Retina (tissue), 1 donor: ENCODE data around the gene WNT1.

Experiments used
- DNase-seq: peaks from one replicate; pipeline ENCODE4 v3.0.0-alpha.2; 2016

WNT1 gene

DNA sequence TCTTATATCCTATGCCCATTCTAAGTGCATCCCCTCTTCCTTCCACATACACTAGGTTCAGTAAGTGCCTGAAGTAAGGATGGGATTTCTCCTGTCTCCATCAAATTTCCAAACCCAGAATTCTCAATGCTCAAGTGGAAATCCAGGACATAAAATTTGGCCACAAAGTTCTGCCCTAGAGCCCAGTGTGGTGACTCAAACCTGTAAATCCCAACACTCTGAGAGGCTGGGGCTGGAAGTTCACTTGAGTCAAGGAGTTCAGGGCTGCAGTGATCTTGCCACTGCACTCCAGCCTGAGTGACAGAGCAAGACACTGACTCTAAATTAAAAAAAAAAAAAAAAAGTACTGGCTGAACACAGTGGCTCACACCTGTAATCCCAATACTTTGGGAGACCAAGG, 16.3 kb upstream of the WNT1 start:
- no peak for DNase-seq

DNA sequence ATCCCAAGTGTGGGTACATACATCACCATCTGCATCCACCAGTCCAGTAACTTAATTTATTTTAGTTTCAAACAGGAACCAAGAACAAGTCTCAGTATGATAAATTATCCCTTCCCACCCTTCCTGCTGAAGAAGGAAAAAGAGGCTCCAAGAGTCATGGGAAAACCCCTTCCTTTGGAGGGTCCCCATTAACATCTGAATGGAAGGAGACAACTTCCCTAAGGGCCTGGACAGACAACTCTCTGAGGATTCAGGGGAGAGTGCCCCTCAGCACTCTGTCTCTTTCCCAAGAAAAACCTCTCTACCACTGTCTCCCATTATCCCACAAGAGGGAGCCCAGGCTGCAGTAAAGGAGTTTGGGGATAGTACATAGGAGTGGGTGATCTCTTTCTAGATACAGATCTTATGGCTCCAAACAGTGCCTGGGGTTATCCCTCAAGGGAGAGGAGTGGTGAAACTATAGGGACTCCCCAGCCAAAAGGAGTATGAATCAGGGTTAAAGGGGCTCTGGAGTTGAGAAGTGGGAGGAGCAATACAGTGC, 12.8 kb upstream of the WNT1 start:
- DNase-seq, result no peak

DNA sequence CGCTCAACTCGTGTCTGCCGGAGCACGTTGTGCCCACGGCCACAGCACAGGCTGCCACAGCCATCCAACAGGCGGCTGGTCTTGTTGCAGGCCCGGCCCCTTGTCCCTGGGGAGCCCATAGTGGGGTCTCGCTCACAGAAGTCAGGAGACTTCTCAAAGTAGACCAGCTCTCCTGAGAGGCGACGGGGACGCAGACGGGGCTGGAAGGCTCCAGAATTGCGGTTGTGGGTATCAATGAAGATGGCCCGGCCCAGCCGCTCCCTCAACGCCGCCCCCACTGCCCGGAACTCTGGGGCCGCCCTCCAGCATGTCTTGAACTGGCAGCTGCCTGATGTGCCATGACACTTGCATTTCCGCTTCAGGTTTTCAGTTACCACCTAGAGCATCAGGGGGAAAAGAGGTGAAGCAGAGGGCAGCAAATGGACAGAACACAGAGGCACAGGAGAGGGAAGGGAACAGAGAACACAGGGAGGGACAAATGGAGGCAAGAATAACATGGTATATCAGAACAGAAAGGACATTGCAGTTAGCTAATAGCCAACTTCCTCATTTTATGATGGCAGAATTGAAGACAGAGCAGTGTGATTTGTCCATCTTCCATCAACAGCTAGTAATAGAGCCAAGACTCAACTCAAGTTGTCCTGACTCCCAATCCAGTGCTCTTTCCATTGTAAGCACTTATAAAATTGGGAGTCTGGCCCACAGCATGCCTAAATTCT, 11.8 kb upstream of the WNT1 start:
- DNase-seq, result peak; percentile 36

DNA sequence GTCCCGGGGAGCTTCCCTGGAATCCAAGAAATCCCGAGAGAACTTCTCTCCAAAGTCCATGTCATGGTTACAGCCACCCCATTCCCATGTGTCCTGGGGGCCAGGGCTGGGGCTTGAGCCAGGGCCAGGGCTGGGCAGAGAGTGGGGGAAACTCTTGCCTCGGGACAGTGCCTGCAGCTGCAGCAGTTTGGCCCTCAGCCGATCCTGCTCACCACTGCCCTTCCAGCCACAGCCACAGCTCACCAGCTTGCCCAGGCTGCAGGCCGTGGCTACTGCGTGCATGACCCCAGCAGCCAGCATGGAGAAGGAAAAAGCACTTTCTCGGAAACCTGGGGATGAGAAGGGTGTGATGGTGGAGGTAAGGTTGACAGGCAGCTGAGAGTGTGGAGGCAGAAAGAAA, 10.1 kb upstream of the WNT1 start:
- DNase-seq, result no peak

DNA sequence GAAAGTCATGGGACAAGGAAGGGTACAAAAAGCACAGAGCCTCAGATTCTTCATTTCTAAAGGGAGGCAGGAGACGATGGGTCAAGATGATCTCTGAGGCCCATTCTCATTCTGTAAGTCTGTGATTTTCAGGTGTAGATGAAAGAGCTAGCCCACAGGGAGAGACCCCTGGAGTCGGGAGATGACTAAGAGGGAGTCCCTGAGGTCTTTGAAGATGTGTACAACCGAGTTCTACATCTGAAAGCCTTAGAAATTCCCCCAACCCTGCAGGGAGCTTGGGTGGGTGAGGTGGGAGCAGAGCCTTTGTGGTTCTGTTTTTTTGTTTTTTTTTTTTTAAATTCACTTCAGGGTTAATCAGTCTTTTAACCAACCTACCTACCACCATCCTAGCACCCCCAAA, 9.7 kb upstream of the WNT1 start:
- no peak for DNase-seq

DNA sequence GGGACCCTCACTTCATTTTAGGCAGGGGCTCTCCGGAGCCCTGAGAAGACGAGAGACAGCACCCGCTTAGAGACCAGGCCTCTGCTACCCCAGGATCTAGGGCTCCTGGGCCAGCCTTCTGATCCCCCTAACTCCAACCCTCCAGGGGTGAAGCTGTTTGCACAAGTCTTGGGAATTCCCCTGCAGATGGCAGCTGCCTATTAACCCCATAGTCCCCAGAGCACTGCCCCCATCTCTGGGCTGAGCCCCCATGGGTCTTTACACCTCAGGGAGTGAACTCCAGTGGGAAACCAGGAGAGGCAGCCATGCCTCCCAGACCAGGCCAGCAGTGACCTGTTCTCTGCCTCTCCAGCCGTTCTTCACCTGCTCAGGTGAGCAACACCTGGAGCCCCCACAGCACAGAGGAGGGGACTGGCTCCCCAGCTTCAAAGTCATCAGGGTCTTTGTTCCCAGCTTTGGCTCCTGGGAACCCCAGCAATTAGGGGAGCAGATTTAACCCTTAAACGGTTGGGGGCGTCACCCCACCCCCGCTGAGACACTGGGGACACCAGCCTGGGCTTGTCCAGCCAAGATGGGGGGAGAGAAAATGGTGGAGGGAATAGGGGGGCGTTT, 8.9 kb upstream of the WNT1 start:
- DNase-seq, result no peak

DNA sequence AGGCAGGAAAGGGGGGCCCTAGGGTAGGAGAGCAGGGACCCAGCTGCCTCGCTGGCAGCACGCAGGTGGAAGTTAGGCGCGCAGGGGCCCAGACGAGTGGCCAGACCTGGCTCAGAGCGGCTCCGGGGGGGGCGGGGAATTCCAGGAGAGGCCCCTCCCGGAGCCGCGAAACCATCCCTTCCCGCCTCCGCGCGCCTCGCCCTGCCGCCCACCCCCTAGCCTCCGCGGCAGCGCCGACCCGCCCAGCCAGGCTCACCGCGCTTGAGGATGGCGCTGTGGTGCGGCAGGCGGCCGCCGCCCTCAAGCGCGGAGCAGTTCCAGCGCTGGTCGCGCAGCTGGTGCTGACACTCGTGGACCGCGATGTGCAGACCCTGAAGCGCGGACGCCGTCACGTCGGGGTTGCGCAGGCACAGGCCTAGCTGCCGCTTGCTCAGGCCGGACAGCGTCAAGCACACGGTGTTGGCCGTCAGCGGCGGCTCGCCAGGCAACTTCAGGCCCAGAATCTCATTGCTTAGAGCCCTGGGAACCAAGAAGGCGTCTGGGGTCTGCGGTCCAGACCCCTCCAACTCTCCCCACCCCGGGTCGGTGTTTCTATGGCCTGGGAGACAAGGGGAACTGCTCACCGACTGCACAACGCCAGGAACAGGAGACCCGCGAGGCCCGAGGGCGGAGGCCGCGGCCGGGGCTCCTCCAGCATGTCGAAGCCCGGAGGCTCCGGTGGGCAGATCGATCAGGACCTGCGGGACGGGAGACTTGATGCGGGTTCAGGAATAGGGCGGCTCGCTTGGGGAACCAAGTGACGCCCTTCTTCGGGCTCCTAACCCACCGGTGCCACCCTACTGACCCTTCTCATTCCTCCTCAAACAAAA, 8.1 kb upstream of the WNT1 start:
- peak; percentile 74 for DNase-seq

DNA sequence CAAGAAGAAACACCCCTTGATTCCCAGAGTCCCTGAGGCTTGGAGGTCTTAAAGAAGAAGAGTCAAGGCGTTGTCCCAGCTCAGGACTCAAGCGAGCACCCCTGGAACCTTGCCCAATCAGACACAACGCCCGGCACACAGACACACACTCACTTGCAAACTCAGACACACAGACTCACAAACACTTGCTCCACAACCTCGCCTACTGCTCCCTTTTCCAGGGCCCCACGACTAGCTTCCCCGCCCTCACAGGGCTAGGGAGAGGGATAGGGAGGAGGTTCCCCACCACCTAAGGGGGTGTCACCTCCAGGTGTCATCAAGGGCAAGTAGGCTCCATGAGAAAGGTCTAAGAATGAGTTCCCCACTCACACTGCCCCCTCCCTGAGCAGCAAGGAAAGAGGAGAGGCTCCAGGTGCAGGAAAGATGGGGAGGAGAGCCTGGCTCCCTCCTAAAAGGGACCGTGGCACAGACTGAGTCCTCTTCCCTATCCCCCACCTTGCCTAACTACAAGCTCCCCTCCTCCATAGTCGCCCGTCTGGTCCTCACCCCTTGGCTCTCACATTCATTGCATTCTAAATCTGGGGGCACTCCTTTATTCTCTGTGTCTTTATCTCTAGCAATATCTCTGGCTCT, 7.3 kb upstream of the WNT1 start:
- DNase-seq, result no peak

DNA sequence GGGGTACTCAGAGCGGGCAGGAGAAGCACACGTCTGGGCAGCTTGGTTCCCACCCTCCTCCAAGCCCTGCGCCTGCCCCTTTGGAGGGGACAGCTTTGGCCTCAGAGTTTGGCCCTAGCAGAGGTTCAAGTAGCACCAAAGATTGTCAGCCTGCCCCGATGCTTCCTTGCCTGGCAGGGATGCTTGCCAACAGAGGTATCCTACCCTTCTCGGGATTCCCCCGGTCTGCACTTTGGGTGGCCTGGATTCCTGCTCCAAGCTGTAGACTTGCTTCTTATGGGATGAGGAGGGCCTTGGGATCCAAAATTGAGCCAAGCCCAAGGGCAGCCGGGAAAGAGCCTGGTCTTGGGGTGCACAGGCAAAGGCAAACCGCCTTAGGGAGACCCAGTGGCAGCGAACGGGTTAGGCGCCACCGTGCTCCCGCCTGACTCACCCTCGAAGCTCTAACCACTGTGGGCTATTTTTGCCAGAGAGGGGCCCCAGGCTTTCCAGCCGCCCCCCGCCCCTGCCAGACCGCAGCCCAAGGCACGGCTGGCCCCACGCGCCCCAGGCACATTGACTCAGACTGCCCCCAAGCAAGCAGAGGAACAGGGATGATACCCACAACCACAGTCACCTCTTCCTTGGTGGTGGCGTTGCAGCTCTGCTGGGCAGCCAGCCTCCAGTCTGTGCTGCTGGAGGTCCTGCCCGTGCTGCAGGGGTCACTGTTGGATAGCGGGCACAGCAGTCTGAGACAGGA, 5.7 kb upstream of the WNT1 start:
- DNase-seq, result no peak

DNA sequence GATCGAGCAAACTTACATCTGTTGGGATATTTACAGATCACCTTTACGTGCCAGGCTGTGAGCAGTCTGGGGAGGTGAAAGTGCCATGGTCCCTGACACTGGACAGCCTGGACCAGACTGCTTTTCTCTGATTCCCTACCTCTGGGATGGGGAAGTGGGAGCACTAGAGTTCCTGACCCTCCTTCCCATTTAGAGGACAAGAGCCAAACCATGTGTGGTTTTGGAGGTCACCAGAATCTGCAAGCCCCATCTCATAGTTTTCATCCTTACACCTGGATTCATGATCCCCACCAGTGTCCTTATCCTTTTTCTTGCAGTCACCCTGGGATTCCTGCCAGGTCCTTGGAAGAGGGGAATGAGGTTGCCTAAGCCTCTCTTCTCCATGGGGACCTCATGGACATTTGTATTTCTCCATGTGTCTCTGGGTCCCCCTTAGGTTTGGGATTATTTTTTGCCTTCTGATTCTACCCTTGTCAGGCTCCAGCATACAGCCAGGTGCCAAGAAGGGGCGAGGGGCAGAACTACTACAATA, 5.1 kb upstream of the WNT1 start:
- no peak for DNase-seq

DNA sequence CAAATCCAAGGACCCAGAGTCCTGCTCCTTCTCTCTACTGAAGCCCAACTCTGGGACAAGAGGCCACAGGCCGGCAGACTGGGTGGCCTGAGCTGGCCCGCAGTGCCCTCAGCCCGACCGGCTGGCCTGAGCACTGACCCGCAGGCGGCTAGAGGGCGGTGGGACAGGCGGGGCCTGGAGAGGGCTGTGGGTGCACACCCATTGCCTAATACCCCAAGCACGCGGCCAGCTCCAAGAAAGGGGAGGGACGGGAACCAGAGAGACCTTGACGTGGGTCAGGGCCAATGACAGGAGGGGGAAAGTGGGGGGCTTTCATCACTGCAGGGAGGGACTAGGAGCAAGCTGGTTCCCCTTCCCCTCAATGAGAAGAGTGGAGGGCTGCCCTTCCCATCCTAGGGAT, 4.6 kb upstream of the WNT1 start:
- DNase-seq, result no peak

DNA sequence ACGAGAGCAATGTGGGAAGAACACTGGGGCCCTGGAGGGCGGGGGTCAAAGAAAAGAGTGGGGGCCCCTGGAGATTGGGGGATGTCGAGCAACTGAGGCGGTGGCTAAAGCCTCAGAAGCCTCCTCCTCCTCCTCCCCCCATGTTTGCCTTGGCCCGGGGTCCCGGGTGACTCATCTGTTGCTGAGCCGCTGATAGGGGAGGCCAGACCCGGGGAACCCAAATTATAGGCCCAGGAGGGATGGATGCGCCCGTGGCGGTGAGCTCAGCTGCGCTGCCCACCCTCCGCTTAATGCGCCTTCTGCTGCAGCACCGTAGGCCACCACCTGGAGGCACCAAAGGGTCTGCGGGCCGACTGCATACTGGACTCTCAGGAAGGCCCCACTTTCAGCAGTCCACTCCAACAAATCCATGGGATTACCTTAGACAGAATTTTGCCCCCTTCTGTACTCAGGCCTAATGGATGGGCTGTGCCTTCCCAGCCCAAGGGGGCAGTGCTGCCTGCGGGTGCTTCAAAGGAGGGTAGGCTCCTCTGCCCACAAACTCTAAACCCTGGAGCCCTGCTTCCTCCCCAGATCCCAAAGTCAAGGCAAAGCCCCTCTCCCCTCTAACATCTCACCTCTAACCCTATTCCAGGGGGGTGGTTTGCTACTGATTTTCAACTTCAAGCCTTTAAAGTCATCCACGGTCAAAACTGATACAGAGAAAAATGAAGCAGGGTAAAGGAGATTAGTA, 4.0 kb upstream of the WNT1 start:
- DNase-seq, result peak; percentile 76

DNA sequence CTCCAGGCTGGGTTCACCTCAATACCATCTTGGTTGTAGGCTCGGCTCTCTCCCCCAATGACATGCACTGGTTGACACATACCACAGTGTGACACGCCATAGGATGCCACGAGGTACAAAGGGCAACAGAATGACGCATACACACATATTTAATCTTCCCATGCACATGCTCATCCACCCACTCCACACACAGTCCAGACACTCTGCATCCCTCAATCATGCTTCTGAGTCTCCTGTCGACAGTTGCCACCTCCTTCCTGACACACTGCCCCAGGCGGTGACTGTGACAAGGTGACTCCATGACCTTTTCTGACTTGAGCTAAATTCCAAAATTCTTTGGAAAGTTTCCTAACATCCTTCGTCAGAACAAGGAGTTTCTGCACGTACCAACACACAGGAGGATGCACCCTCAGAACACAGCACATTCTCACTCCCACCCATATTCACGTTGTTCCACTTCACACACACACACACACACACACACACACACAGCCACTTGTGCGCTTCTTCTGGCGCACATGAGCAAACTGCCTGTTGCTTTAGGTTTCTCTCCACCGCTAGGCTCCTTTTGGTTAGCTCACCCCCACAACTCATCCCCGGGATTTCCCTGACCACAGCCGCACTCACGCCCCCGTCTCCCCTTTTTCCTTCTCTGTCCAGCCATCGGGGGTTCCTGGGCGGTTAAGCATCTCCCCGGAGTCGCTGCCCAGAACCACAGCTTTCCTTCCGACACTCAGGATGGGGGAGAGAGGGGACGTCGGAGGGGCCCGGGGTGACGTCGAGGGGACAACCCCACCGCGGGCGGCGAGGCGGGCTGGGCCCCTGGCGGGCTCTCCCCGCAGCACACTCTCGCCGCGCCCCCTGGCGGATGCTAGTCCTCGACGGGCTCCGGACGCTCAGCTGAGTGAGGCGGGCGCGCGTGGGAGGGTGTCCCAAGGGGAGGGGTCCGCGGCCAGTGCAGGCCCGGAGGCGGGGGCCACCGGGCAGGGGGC, 536 bp upstream of the WNT1 start:
- DNase-seq, result peak; percentile 36

DNA sequence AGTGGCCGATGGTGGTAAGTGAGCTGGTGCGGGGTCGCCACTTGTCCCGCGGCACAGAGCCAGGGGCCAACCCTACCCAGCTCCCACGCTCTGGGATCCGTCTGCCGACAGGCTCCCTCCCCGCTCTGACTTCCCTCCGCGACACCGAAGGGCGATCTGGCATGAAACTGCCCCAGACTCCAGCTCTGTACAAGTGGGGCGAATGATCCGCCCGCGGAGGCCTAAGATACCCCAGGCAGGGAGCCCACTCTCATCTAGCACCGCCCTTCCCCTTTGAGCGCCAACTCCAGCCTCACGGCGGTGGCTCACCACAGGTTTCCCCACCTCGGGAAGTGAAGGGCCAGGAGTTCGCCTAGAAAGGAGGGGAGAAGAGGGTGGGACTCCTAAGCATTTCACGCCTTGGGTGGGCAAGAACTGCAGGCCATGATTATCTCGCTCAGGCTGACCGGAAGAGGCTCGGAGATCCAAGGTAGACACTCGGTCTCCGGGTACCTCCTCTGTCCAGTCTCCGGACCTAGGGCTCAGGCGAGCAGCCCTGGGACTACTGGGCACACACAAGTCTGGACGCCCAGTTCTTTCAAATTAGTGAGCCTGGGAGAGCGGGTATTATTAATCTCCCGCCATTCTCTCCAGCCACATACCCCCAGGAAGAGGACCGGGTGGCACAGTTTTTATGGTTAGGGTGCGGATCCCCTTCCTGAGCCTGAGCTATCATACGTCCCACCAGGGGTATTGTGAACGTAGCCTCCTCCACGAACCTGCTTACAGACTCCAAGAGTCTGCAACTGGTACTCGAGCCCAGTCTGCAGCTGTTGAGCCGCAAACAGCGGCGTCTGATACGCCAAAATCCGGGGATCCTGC, 849 bp downstream of the WNT1 start:
- DNase-seq, result peak; percentile 60

DNA sequence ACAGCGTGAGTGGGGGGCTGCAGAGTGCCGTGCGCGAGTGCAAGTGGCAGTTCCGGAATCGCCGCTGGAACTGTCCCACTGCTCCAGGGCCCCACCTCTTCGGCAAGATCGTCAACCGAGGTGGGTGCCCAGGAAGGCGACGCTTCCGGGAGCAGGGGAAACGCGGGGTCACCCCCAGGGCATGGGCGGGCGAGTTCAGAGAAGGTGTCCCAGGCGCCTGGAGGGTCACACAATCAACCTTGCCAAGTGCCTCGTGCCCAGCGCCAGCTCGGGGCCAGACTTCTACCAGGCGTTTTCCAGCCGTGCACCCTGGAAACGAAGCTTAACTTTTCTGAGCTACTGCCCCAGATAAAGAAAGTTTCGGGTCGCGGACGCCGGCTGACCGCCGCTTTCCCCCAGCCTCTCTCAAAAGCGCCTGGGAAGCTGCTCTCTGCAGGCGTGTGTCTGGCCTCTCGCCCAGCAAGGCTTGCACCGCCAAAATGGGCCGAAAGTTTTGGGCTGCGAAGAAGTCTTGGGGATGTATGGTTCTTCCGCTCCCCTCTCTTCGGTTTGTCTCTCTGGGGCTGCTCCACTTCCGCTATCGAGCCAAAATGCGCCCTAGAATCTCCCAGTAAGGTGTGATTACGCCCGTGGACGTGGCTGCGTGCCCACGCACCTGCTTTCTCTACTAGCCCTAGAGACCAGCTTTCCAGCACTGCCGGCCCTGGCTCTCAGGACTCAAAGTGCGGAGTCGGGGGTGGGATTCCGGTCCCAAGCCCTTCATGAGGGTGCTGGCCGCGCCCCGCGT, 1.7 kb downstream of the WNT1 start:
- DNase-seq, result peak; percentile 52

DNA sequence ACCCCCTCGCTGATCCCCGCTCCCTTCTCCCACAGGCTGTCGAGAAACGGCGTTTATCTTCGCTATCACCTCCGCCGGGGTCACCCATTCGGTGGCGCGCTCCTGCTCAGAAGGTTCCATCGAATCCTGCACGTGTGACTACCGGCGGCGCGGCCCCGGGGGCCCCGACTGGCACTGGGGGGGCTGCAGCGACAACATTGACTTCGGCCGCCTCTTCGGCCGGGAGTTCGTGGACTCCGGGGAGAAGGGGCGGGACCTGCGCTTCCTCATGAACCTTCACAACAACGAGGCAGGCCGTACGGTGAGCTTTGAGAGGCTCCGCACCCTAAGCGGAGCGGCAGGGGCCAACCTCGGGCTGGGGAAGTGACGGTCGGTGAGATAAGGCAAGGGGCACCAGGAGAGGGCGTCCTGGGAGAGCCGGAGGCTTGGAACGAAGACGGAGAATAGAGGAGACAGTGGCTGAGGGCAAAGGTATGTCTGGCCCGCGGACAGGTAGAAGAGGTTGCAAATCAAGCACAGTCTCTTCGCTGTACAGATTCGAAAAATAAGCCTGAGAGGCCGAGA, 2.3 kb downstream of the WNT1 start:
- peak; percentile 55 for DNase-seq

DNA sequence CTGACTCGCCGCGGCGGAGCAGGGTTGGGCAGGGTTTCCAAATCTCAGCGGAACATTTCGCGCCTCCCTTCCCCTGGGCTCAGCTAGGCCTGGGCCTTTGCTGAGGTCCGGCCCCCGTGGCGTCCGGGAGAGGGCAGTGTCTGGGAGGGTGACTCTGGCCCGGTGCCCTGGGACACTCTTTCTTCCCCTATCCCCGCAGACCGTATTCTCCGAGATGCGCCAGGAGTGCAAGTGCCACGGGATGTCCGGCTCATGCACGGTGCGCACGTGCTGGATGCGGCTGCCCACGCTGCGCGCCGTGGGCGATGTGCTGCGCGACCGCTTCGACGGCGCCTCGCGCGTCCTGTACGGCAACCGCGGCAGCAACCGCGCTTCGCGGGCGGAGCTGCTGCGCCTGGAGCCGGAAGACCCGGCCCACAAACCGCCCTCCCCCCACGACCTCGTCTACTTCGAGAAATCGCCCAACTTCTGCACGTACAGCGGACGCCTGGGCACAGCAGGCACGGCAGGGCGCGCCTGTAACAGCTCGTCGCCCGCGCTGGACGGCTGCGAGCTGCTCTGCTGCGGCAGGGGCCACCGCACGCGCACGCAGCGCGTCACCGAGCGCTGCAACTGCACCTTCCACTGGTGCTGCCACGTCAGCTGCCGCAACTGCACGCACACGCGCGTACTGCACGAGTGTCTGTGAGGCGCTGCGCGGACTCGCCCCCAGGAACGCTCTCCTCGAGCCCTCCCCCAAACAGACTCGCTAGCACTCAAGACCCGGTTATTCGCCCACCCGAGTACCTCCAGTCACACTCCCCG, 3.0 kb downstream of the WNT1 start:
- DNase-seq, result peak; percentile 71
